Hematopoietic multipotent progenitor cell treated with erythropoietin and hydrocortisone succinate and interleukin-3 and kit ligand, for 15 days (in vitro differentiated cells): ENCODE results near the gene EIF2A.
"Not testable (repeated sequence)": the region's sequence is repeated elsewhere in the genome, so short reads cannot be mapped to it uniquely, and the experiment has no call there.

Experiments used
- DNase-seq: peaks from one replicate; pipeline ENCODE4 v3.0.0-alpha.2; 2015; ENCODE audit warnings: low spot score

The EIF2A gene

GRCh38 chr3:150543531-150543930 lies 3.1 kb upstream of the EIF2A start:
- DNase-seq: no peak

- DNase-seq: no peak
Observed at GRCh38 chr3:150544041-150544440, 2.5 kb upstream of the EIF2A start.

- peak; percentile 18 for DNase-seq
Observed at GRCh38 chr3:150544726-150545125, 1.9 kb upstream of the EIF2A start.

GRCh38 chr3:150545419-150546225 lies 965 bp upstream of the EIF2A start:
- DNase-seq: peak; percentile 28

GRCh38 chr3:150547045-150547741 lies 606 bp downstream of the EIF2A start:
- peak; percentile 16 for DNase-seq

- DNase-seq: no peak
Observed at GRCh38 chr3:150555859-150556436, 9.4 kb downstream of the EIF2A start.

- DNase-seq: no peak
Observed at GRCh38 chr3:150556792-150557191, 10.2 kb downstream of the EIF2A start.

- no peak for DNase-seq
Observed at GRCh38 chr3:150557725-150558124, 11.1 kb downstream of the EIF2A start.

- DNase-seq: no peak
Observed at GRCh38 chr3:150564243-150564642, 17.7 kb downstream of the EIF2A start.

- DNase-seq: no peak
Observed at GRCh38 chr3:150567328-150567727, 20.7 kb downstream of the EIF2A start.

- DNase-seq: no peak
Observed at GRCh38 chr3:150577855-150578254, 31.3 kb downstream of the EIF2A start.

GRCh38 chr3:150581174-150581573 lies 34.6 kb downstream of the EIF2A start:
- no peak for DNase-seq

GRCh38 chr3:150582620-150583019 lies 36.0 kb downstream of the EIF2A start:
- DNase-seq: no peak

GRCh38 chr3:150583028-150583427 lies 36.4 kb downstream of the EIF2A start:
- no peak for DNase-seq

GRCh38 chr3:150588027-150588830 lies 41.6 kb downstream of the EIF2A start:
- no peak for DNase-seq

- DNase-seq: peak; percentile 25
Observed at GRCh38 chr3:150589759-150590158, 43.2 kb downstream of the EIF2A start.

GRCh38 chr3:150594150-150594549 lies 47.6 kb downstream of the EIF2A start:
- no peak for DNase-seq

GRCh38 chr3:150597646-150598045 lies 51.1 kb downstream of the EIF2A start:
- no peak for DNase-seq

- DNase-seq: no peak
Observed at GRCh38 chr3:150599611-150600297, 53.2 kb downstream of the EIF2A start.

GRCh38 chr3:150600647-150601530 lies 54.3 kb downstream of the EIF2A start:
- DNase-seq: not testable (repeated sequence)
